GM18517 (cell line): ENCODE results near the gene WDR90.
A peak's percentile ranks its signal among the peaks of the same experiment; 100 is the strongest.

Experiments used
- ATAC-seq: cut with Tn5 transposase; IDR thresholded peaks from one replicate; pipeline ENCODE4 v1.9.1; 2021; ENCODE audit warnings: mild to moderate bottlenecking, moderate library complexity; ENCODE audit not compliant: unreplicated experiment

Gene WDR90

GRCh38 chr16:648781-649589 lies at the start of gene WDR90:
Gene WDR90, plus strand, starts transcription at chr16:649365. Its CDS starts 52 bp downstream, at chr16:649417.
- ATAC-seq = peak; percentile 77

- no peak for ATAC-seq
Measured at GRCh38 chr16:600781-601180, 48.4 kb upstream of the WDR90 start.

- no peak for ATAC-seq
Measured at GRCh38 chr16:603933-604332, 45.2 kb upstream of the WDR90 start.

- ATAC-seq = no peak
Measured at GRCh38 chr16:606656-607307, 42.4 kb upstream of the WDR90 start.

GRCh38 chr16:608019-608418 lies 41.1 kb upstream of the WDR90 start:
- ATAC-seq = no peak

GRCh38 chr16:609316-609715 lies 39.8 kb upstream of the WDR90 start:
- no peak for ATAC-seq

- ATAC-seq = no peak
Measured at GRCh38 chr16:609984-610383, 39.2 kb upstream of the WDR90 start.

- no peak for ATAC-seq
Measured at GRCh38 chr16:610513-611381, 38.4 kb upstream of the WDR90 start.

- no peak for ATAC-seq
Measured at GRCh38 chr16:615122-615521, 34.0 kb upstream of the WDR90 start.

- no peak for ATAC-seq
Measured at GRCh38 chr16:616733-617586, 32.2 kb upstream of the WDR90 start.

GRCh38 chr16:617855-618254 lies 31.3 kb upstream of the WDR90 start:
- no peak for ATAC-seq

GRCh38 chr16:619476-620100 lies 29.6 kb upstream of the WDR90 start:
- no peak for ATAC-seq

- no peak for ATAC-seq
Measured at GRCh38 chr16:620700-621525, 28.3 kb upstream of the WDR90 start.

GRCh38 chr16:621526-622105 lies 27.5 kb upstream of the WDR90 start:
- no peak for ATAC-seq

- no peak for ATAC-seq
Measured at GRCh38 chr16:622920-623280, 26.3 kb upstream of the WDR90 start.

- no peak for ATAC-seq
Measured at GRCh38 chr16:624526-625070, 24.6 kb upstream of the WDR90 start.

GRCh38 chr16:625117-625976 lies 23.8 kb upstream of the WDR90 start:
- no peak for ATAC-seq
